ENCODE results near the gene PM20D1.

- TF ChIP-seq POLR2A (IDR thresholded peaks at IDR 0.05), result no peak
- no peak for TF ChIP-seq POLR2AphosphoS5 (IDR thresholded peaks at IDR 0.05)
These were observed 6.7 kb downstream of the PM20D1 start for GRCh38 chr1:205843036-205843859.
